GM12892 (cell line): ENCODE data around the gene PTPN1.

Experiments
- POLR2A ChIP-seq: IDR thresholded peaks from 2 replicates; pipeline ENCODE4 v1.6.1; 2011; ENCODE audit warnings: low read depth, low read length, control low read depth
- POLR2AphosphoS5 ChIP-seq: IDR thresholded peaks from 2 replicates; pipeline ENCODE4 v1.6.1; 2011; ENCODE audit warnings: low read depth, low read length, control low read depth
- TAF1 ChIP-seq: IDR thresholded peaks from 2 replicates; pipeline ENCODE4 v1.6.1; 2011; ENCODE audit warnings: low read depth, mild to moderate bottlenecking, control low read depth, low read length, borderline replicate concordance

GRCh38 chr20:50470264-50470858 lies 39.8 kb upstream of the PTPN1 start:
- TF ChIP-seq POLR2A (no peak), POLR2AphosphoS5 (no peak), TAF1 (no peak)
